ENCODE measurements around the gene TMEM185B. TPM values are rescaled to one million over a fixed set of nuclear protein-coding genes. Genes with fewer than 3 reads are reported as not detected.

Gene TMEM185B
- polyA plus RNA-seq, 1 of the 3 experiments (the other 2 are of a cell fraction): 36.0 TPM

GRCh38 chr2:120238728-120239487, 15.7 kb upstream of the TMEM185B start (continued):
- TF ChIP-seq NRF1 (IDR thresholded peaks at IDR 0.05; ENCODE audit: low read depth, low read length): no peak
- TF ChIP-seq IRF3 (IDR thresholded peaks at IDR 0.05; ENCODE audit: low read depth, low read length): no peak
- TF ChIP-seq JUND (IDR thresholded peaks at IDR 0.05): peak; percentile 41; the same call in 1 of the 2 replicates
- no peak for TF ChIP-seq USF2 (IDR thresholded peaks at IDR 0.05; ENCODE audit: borderline replicate concordance, low read depth, low read length)
- peak in 1 of 2 experiments; percentile 43; a peak in 1 of 4 replicates for TF ChIP-seq EP300 (IDR thresholded peaks at IDR 0.05; ENCODE audit: borderline replicate concordance in 1 of 2, low read depth in 1 of 2, low read length in 1 of 2)

GRCh38 chr2:120237491-120237902, 14.3 kb upstream of the TMEM185B start:
- Histone ChIP-seq H3K9me2 (no peaks in the 10 kb centered on the region), H2AFZ (ENCODE audit: low read depth) (no peak overlapping the region), H3K9ac (no peak overlapping the region), H3K27me3 (ENCODE audit: insufficient read depth) (no peaks in the 10 kb centered on the region), H3K4me1 (ENCODE audit: control insufficient read depth in 1 of 2, insufficient read depth in 2 of 2, low read depth in 1 of 2, low read length in 1 of 2) (peaks cover 9 to 20% of the 10 kb centered on the region in 2 experiments; a peak in 3 of 4 replicates), H3K4me3 (ENCODE audit: low read depth in 2 of 2, low read length in 1 of 2) (no peak overlapping the region), H3F3A (replicated peaks; ENCODE audit: insufficient read depth) (peaks cover 9% of the 10 kb centered on the region), H4K20me1 (ENCODE audit: insufficient read depth) (no peaks in the 10 kb centered on the region), H3K4me2 (peak overlapping the region; percentile 78), H3K36me3 (replicated peaks in 1 of 2; ENCODE audit: control insufficient read depth in 1 of 2, insufficient read depth in 2 of 2, low read length in 1 of 2) (no peaks in the 10 kb centered on the region), H3K9me3 (no peaks in the 10 kb centered on the region), H3K27ac (ENCODE audit: low read depth in 2 of 2, low read length in 1 of 2) (peak overlapping the region in 1 of 2 experiments; percentile 77; a peak in 1 of 4 replicates), H3K79me2 (ENCODE audit: insufficient read depth) (no peaks in the 10 kb centered on the region)
- DNase-seq: no peak
- CTCF ChIA-PET: interaction anchor here (1.7 kb wide), 1 partner anchor 75 kb away, joined by 4 read pairs; no protein-coding TSS in a partner anchor
- TF ChIP-seq PBX3 (IDR thresholded peaks at IDR 0.05) (0 out of 2 replicates have a peak, but pooled peaks have one; percentile 13), JUND (IDR thresholded peaks at IDR 0.05) (peak; percentile 56), RXRA (IDR thresholded peaks at IDR 0.05; ENCODE audit: borderline replicate concordance, low read depth) (peak; percentile 62; the same call in 1 of the 2 replicates), TAF1 (IDR thresholded peaks at IDR 0.05; ENCODE audit: borderline replicate concordance, low read depth, low read length) (no peak), MAX (IDR thresholded peaks at IDR 0.05; ENCODE audit: low read depth) (no peak), TCF12 (IDR thresholded peaks at IDR 0.05) (peak; percentile 47; the same call in 1 of the 2 replicates), SIN3A (IDR thresholded peaks at IDR 0.05; ENCODE audit: borderline replicate concordance, low read depth, low read length) (no peak), FOSL2 (IDR thresholded peaks at IDR 0.05; ENCODE audit: borderline replicate concordance, low read depth) (peak; percentile 82)
- POLR2A ChIA-PET: no interaction called here
- WGBS (ENCODE audit: low lambda C conversion rate): 56% methylated on average over 9 of the region's 10 CpGs
